LoVo (cell line): ENCODE results near the gene ANXA2.

Experiments used
- DNase-seq: peaks from one replicate; pipeline ENCODE4 v3.0.0-alpha.2; 2016; ENCODE audit warnings: low spot score

Gene ANXA2

DNA sequence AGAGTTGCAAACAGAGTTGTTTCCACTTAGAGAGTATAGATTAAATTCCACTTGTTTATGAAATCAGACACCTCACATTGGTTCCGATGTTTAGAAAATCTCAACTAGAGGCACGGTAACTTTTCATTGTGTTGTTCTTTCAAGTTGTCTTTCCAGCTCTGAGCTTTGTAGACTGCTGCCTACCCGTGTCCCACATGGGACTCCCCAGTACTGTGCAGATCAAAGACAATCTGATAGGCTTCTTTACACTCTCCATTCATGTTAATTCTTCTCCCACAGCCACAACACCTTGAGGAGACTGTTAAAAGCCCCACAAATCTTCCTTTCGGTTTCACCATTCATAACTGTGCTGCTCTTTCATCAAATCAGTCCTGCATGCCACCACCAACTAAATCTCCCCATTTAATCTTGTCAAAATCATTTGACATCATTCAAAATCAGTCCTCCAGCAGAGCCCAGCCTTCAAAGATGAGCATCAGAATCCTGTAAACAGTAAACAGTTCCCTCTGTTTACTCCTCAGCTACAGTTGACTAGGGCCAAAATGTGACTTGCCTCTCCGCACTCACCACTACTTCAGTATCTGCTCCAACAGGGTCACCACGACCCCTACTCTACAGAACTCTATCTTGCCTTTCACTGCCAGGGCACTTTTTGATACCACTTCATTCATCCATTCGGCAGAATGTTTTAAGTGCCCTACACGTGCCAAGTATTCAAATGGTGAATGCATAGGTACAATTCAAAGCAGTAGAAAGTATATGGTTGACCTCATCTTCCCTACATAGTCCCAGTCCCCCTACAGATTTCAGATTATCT lies 8.3 kb downstream of the ANXA2 start:
- no peak for DNase-seq

DNA sequence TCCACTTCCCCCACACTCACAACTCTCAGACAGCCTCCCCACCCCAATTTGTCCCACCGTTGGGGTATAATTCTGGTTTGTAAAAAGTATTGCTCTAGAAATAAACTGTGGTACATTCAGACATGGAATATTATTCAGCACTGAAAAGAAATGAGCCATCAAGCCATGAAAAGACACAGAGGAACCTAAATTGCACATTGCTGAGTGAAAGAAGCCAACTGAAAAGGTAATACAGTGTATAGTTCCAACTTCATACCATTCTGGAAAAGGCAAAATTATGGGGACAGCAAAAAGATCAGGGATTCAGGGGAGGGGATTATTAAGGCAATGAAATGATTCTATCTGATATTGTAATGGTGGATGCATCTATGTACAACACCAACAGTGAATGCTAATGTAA lies 10.5 kb downstream of the ANXA2 start:
- no peak for DNase-seq

DNA sequence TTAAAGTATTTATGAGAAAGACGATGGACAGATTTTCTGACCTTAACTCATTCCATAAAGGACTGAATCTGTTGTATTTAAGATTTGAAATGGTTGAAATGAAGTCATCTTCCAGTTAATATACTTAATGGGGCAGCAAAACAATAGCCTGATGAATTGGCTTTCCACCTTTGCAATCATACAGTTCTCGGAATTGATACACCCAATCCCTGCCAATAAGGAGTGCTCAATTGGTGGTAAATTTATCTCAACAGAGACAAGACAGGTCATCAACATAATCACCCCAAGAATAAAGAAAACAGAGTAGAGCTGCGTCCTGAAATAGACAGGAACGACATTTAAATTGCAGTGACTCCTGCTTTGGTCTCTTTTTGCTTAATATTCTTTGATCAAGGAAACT lies 11.2 kb downstream of the ANXA2 start:
- no peak for DNase-seq

DNA sequence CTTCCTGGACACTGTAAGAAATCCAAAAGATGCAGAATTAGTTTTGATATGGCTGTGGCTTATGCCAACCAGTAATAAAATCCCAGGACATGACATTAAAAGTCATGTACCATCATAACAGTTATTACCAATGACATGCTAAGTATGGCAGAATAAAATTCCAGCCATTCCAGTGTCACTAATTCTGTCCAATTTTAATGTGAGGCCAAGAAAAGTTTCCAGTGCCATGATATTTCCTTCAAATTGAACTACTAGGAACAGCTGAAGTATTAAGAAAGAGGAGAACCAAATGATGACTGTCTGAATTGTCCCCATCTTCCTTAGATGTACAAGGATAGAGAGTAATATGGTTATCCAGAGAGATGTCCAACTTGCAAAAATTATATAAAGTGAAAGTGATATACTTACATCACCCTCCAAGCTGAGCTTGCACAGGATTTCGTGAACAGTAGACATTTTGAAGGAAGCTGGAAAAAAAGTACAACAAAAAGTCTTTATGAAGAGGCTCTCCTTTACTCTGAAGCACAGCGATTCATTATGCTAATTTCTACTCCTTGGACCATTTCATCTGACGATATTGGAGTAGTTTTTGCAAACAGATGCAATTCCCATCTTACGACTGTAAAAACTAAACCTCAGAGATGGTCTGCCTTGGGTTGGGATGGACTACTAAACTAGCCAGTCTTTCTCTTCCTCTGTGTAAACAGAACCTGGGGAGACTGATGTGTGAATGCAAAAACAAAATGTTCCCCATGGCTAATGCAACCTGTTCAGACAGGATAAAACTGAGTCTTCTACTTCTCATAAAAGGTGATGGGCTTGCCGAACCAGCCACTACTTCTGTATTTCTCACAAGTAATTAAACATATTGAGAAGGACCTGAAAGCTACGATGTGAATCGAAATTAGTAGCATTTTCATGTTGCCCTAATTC lies 11.9 kb downstream of the ANXA2 start:
- DNase-seq: no peak

DNA sequence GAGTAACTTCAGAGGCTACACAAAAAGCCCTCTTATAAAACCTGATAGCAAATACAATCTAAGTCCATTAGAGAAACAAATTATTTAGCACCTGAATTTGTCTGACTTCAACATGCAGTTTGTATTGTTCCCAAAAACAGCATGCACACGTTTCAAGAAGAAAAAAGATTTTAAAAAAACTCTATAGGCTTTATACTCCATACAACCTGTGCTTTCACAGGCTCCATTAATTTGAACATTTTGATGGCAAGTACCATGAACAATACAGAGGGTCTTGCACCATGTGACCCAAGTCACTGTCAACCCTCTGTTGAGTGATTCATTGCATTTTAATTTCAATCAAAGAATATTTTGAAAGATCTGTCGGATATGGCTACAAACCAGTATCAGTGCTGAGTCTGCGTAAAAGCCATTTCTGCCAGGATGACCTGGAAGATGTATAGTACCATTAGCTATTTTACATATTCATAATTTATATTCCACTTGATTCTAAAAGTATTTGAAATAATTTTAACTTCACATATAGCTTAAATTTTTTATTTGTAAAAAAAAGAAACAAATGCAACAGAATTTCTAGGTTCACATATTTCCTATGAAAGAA lies 13.2 kb downstream of the ANXA2 start:
- DNase-seq: no peak

DNA sequence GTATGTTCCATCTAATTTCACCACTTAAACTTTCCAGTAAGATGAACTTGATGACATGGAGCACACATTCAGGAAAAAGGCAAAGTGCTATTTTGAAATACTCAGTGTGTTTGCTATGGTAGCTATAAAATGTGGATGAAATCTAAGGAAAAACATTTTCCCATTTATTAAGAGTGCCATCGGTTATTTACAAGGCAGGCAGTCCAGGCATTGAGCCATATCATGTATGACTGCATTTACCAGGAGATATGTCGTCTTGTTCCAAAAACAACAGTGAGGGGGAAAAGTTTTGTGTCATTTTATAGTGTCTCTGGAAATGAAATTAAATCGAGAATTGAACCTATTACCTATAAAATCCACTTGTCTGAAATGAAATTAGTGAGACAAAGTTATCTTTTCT lies 13.7 kb downstream of the ANXA2 start:
- no peak for DNase-seq

DNA sequence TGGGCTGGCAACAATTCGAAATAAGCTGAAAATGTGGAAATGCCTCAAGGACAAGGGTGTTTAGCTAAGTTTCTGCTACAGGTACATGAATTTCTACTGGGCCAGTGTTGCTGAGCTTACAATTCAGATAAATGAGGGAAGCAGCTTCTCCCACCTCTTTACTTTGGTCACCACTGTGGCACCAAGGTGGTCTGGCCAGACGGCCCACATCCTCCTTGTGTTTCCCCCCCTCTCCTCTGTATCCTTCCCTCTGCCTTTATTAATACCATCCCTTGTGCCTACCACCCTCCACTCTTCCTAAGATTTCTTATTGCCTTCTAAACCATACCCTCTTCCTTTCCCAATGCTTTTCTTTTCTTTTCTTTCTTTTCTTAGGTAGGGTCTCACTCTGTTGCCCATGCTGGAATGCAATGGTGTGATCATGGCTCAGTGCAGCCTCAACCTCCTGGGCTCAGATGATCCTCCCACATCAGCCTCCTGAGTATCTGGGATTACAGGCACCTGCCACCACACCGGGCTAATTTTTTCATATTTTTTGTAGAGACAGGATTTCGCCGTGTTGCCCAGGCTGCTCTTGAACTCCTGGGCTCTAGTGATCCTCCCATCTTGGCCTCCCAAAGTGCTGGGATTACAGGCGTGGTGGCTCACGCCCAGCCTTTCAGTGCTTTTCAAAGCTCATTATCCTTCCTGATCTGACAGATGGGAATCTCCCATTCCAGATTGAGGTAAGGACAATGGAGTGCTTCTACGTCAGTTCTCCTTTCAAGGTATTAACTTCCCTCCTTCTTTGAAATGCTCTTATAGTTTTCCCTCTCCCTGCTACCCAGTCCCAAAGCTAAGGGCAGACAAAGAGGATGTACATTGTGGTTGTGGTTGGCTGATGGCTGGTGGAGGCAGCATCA lies 14.8 kb downstream of the ANXA2 start:
- no peak for DNase-seq

DNA sequence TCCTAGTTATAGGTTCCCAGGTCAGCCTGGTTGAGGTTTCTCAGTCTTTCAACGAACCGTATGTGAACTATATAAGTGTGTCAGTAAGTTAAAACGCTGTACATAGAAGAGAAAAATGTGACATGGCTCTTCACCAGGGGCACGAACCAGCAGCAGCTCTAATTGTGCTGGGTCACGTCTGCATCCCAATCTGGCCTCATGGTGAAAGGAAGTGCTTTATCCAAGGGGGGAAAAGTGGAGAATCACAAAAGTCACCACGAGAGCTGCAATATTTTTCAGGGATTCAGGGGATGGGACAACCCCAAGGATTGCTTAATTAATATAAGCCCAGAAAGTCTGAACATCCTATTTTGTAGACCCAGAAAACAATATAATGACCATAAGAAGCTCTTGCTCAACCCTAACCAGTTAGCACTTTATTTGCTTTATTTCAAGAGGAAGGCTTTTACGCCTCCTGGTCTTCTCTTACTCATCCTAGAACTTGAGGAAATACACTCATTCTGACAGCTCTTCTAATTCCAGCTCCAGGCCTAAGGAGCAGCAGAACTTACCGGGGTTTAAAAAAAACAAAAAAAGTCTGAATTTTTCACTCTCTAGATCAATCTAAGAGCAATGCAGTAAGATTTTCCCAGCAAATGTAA lies 16.5 kb downstream of the ANXA2 start:
- no peak for DNase-seq

DNA sequence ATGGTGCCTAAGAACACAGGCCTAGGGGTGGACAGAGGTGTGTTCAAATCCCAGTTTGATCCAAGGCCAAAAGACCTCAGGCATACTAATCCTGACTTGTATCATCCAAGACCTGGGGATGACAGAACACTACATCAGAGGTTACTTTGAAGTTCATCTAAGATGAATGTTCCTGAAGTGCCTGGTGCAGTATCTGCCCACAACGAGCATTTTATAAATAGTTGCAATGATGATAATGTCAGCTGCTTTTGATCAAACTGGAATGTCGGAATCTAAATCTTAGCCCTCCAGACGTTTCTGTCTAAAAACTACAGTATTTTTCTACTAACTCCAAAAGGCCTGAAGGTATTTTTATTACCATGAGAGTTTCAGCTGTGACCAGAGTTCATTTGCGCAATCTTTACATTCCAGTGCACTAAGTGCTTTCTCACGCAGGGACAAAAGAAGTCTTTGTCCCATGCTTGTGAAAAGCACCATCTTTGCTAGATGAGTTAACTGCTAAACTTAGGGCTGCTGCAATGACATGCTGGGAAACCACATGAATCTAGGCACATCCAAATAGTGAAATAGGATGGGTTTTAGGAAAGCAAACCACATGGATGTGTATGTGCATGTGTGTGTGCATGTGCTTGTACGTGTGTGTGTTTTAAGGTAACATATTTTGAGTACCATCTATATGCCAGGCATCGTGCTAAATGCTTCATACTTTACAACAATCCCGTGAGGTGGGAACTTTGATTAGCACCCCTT lies 18.1 kb downstream of the ANXA2 start:
- DNase-seq: peak; percentile 87

DNA sequence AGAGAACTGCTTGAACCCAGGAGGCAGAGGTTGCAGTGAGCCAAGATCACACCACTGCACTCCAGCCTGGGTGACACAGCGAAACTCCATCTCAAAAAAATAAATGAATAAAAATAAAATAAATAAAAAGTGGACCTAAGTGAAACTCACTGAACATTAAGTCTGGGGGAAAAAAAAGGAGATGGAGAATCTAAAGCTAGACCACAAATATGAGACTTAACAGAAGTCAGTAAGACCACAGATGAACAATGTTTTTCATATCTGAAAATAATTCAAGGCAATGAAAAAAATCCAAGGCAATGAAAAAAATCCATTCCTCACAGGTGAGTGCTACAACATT lies 18.6 kb downstream of the ANXA2 start:
- no peak for DNase-seq

DNA sequence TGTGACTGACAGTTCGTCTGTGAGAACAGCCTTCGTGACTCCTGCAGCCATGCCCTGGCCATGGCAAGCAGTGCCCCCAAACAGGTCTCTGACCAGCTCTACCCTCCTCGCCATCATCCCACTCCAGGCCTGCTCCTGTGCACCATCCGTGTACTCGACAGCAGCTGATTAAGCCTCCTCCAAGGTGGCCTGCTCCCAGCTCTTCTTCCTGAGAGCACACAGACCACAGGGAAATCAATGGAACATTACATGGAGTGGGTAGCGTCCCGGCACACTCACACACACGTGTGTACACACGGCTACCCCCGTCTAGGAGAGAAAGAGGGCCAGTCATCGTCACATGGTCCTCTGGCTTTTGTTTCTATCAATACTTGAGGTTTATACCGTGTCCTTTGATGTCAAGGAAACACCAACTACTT lies 21.1 kb downstream of the ANXA2 start:
- no peak for DNase-seq

DNA sequence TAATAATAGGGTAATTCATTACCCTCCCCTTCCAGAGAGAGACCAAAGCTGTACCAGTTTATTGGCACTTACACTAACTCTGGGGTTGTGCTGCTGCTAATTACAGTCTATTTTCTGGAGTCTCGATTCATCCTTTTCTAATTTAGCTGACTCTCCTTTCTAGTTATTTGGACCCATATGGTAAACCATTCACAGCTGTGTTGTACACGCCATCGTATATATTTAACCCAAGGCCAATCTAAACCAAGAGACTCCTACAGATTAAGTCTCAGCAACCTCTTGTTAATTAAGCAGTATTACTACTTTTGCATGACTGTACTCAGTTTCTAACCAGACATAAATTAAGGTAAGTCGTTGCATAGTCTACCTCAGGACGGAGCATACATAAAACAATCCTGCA lies 22.5 kb downstream of the ANXA2 start:
- DNase-seq: no peak

DNA sequence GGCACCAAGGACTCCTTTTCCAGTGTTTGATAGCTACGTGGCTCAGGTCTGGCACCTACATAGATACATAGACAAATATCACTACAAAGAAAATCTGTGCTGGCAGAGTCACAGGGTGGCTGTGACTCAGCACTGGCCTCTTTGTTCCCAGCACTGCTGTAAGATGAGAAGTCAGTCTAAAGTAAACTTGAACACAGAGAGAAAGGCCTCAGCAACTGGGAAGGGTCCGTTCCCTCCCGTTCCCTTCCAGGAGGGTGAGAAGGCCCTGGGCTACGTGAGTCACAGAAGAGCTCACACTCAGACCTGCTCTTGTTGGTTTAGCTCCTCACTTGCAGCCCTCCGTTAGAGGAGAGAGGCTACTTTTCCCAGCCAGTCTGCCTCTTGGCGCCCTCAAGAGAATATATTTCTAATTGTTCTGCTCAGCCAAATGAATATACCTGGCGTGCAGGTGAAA lies 23.1 kb downstream of the ANXA2 start:
- peak; percentile 89 for DNase-seq

DNA sequence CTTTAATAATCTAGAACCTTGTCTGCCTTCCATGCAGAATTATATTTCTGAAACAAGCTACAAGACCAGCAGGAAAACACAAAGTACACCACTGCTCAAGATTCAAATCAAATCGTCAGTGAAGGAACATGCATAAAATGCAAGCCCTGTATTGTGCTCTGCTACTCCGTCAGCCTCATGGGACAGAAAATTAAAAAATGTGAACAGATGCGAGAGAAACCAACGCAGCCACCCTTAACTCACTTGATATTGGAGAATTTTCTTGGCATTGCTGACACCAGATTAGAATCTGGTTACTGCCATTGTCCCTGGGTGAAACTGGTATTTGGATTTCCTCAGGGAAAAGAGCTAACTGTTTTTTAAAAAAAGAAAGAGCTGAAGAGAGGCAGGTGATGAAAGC lies 23.6 kb downstream of the ANXA2 start:
- no peak for DNase-seq

DNA sequence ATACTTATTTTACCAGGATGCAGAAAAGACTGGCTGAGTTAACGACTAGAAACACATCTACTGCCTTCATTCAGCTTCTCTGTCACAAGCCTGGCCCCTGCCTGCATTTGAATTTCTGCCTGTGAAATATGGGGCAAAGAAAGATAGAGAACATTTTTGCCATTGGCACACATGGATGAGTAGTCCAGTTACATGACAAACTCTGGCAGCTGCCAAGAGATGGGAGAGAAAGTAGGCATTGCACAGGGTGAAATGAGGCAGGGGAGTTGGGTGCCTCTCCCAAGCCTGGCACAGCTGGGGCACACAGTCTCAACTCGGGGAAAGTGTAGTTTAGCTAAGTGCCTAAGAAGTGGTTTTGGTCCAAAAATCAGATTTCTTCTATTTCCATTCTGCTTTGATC lies 24.0 kb downstream of the ANXA2 start:
- no peak for DNase-seq

DNA sequence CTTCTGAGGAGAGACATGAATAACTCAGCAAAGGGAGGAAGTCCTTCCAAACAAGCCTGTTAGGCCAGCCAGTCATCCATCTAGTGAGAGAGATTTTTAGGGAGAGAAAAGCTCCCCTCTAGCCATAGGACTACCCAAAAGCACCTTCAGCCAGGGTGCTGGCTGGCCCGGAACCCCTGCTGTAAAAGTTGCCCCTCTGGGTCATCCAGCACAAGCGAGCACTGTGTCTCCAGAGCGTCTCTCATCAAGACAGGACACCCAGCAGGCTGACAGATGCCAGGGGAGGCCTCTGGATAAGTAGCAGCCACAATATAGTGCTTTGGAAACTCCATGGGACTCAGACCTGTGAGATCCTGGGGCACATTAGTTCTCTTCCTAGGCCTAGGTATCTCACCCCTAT lies 24.5 kb downstream of the ANXA2 start:
- DNase-seq: no peak

DNA sequence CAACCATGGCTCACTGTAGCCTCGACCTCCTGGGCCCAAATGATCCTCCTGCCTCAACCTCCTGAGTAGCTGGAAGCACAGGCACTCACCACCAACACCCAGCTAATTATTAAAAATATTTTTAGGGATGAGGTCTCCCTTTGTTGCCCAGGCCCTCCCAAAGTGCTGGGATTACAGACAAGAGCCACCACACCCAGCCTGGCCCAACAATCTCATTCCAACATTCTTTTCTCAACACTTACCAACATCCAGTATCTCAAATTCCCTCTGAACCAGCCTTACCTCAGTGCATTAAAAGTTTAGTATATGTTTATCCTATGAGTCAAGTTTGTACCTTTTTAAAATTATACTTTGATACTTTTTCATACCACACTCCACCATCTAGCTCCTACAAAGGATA lies 25.0 kb downstream of the ANXA2 start:
- no peak for DNase-seq

DNA sequence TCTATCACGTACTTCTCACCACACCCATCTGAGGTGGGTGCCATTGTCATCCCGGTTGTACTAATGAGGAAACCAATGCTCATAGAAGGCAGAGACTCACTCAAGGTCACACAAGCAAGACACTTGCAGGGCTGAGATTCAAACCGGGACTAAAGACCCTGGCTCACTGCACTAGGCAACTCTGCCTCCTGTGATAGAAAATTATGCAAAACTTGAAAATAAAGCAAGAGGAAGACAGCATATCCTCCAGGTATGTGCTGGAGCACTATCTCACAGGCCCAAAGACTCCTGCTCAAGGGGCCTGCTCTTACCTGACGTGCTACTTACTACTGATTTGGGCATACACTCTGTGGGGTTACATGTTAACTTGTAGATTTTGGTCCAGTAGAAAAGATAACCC lies 25.6 kb downstream of the ANXA2 start:
- peak; percentile 28 for DNase-seq

DNA sequence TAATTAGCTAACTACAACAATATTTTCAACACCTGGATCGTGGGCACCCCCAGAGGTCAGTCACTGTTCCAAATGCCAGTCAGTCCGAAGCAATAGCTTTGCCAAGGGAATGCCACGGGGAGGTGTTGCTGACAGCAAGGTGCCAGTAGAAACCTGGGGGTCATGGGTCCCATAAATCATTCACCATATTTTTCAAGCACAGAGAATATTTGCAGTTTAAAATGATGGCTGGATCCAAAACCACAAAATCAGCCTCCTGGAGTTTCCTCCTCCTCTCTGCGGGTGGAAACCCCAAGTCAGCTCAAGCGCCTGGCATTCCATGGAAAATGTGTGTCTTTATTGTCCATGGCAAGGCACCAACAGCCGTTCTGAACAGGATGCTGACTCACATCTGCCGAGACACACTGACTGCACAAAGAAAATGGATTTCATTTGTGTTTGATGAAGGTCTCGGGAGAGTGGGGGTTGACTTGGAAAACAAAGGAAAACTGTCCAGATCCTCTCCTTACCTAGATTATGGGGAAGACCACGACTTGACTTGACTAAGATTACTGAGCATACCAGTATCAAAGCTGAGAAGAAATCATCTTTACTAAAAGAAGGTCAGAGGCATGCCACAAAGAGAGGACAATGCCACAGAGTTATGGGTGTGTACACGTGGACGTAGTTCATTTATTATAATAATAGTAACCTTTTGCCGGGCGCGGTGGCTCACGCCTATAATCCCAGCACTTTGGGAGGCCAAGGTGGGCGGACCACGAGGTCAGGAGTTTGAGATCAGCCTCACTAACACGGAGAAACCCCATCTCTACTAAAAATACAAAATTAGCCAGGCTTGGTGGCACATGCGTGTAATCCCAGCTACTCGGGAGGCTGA lies 26.4 kb downstream of the ANXA2 start:
- peak; percentile 96 for DNase-seq

DNA sequence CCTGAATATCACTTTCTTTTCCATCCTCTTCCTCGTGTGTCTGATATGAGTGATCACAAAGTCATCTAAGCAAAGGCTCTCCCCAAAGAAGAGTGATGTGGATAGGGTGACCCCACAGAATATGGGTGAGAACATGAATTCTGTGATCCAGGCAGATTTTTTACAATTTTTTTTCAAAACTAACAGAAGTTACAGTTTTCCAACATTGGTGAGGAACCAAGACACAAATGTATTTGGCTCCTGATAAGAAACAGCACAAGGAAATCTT lies 27.0 kb downstream of the ANXA2 start:
- no peak for DNase-seq
